Right cardiac atrium (tissue), 5 donors: ENCODE results near the gene THAP7. TPM values are rescaled to one million over a fixed set of nuclear protein-coding genes. Genes with fewer than 3 reads are reported as not detected.
"Not testable (repeated sequence)": the region's sequence is repeated elsewhere in the genome, so short reads cannot be mapped to it uniquely, and the experiment has no call there.

Source experiments
- ATAC-seq, 2 donors: fragments of 200-7000 bp; cut with Tn5 transposase; one replicate each; pipeline versions ENCODE4 v1.8.0 to v1.9.1; 2020; ENCODE audit warnings: moderate library complexity in 2 of 2, mild to moderate bottlenecking in 1 of 2
- DNase-seq, 3 donors: peaks; one replicate each; pipeline ENCODE4 v3.0.0-alpha.2; 2020
- H3K27ac ChIP-seq: one replicate; pipeline ENCODE4 v1.5.1; 2013; ENCODE audit warnings: mild to moderate bottlenecking, low read length, control low read depth, moderate library complexity
- H3K27me3 ChIP-seq: one replicate; pipeline ENCODE4 v1.6.1; 2013; ENCODE audit not compliant: control insufficient read depth, insufficient read depth
- H3K4me1 ChIP-seq: one replicate; pipeline ENCODE4 v1.6.1; 2013; ENCODE audit warnings: low read length; ENCODE audit not compliant: control insufficient read depth, insufficient read depth
- H3K4me3 ChIP-seq: one replicate; pipeline ENCODE4 v1.5.1; 2013; ENCODE audit warnings: low read length, control low read depth
- H3K9me3 ChIP-seq: one replicate; pipeline ENCODE4 v1.6.1; 2013; ENCODE audit warnings: low read length; ENCODE audit not compliant: control insufficient read depth
- WGBS: extraction: QIAGEN DNeasy Blood & Tissue Kit; methylation state at CpG from one replicate; pipeline ENCODE4 v1.1.7; 2013; 5-methylcytosine and 5-hydroxymethylcytosine counted together
- intact Hi-C, 4 donors: fragments of 100-400 bp; cut with DNase I; formaldehyde crosslinking; loops; one replicate each; pipeline versions ENCODE4 v1.11.0 to v1.14.0; 2022 to 2023
- polyA plus RNA-seq: library from polyadenylated mRNA; stranded (reverse); fragments of 200-250 nt; gene quantifications from one replicate; pipeline ENCODE4 v1.2.3, GENCODE V29; 2013
- total RNA-seq, 4 donors: library from RNA; stranded (reverse); fragmentation: NEBNext Ultra II Directional; extraction: Animal tissue kit (Norgen Biotek cat#: 25700); gene quantifications; one replicate each; pipeline ENCODE4 v1.2.1, GENCODE V29; 2021
- donor health status: healthy with polysubstance abuse.
- donor health status: DM: no; HTN: yes; CAD: no.
- donor health status: DM: no; HTN: no; CAD: no.
- donor health status: DM: no; HTN: yes; CAD: no; lungs with severe emphysema.
- donor health status: DM: yes; HTN: yes; CAD: no.

THAP7 gene
- total and polyA plus RNA-seq, 5 donors: 23.2 to 38.2 (median 23.9) TPM

GRCh38 chr22:21009638-21010425 is 7.9 kb upstream of the THAP7 start:
- DNase-seq (peak in 1 of 3 donors; percentile 58), ATAC-seq (no peak)
- Histone ChIP-seq H3K27me3 (no peaks in the 10 kb centered on the region), H3K9me3 (no peaks in the 10 kb centered on the region), H3K27ac (no peak overlapping the region), H3K4me3 (no peak overlapping the region), H3K4me1 (peaks cover 3% of the 10 kb centered on the region)
- intact Hi-C loops: loop anchor here in 1 of 4 donors (10.0 kb wide), 1 partner anchor 125 kb away; no protein-coding TSS in a partner anchor
- WGBS: 52% methylated on average over 10 of the region's 10 CpGs

GRCh38 chr22:21009208-21009607 is 7.3 kb upstream of the THAP7 start:
- intact Hi-C loops, H3K4me3 ChIP-seq, H3K4me1 ChIP-seq, H3K27me3 ChIP-seq, H3K27ac ChIP-seq, H3K9me3 ChIP-seq, ATAC-seq: not testable (repeated sequence)
- peak in 1 of 3 donors; percentile 25 for DNase-seq
- 88% methylated on average over 13 of the region's 13 CpGs for WGBS

- Histone ChIP-seq H3K4me1 (peaks cover 7% of the 10 kb centered on the region), H3K4me3 (no peak overlapping the region), H3K9me3 (no peaks in the 10 kb centered on the region), H3K27ac (no peak overlapping the region), H3K27me3 (no peaks in the 10 kb centered on the region)
- DNase-seq (peak in 2 of 3 donors; percentile 16 to 44), ATAC-seq (no peak)
- WGBS: 80% methylated on average over 4 of the region's 4 CpGs
- intact Hi-C loops: no loop called here
These were observed 1.9 kb upstream of the THAP7 start for GRCh38 chr22:21003782-21004181.

DNA sequence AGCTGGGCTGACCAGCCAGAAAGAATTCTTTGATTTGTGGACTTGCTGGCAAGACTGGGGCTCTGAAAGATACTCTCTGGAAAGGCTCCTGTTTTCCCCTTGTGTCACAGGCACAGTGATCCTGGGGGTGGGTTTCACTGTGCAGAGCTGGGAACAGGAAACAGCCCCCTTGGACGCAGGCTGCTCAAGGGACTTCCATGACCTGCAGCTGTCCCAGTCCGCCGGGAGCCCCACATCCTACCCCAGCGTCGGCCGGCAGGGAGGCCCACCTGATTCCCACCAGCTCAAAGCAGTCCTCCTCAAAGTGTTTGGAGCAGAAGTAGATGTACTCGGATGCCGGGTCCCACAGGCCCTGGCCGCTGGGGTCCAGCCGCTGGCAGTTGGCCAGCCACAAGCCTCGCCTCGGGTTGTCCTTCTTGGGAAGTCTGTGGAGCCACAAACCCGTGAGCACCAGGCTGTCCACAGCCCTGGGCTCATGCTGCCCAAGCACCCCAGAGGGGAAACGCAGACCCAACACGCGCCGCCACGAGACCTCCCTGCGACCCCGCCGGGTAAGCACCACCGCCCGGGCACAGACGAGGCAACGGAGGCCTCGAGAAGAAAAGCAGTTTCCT is 824 bp downstream of the THAP7 start:
- 1% methylated on average over 26 of the region's 26 CpGs for WGBS
- Histone ChIP-seq H3K27ac (peak overlapping the region; percentile 86), H3K27me3 (no peaks in the 10 kb centered on the region), H3K4me3 (peak overlapping the region; percentile 73), H3K4me1 (peaks cover 7% of the 10 kb centered on the region), H3K9me3 (no peaks in the 10 kb centered on the region)
- intact Hi-C loops: no loop called here
- ATAC-seq (peak in 1 of 2 donors; percentile 0), DNase-seq (no peak)

- no peak for ATAC-seq
- Histone ChIP-seq H3K4me1 (peaks cover 7% of the 10 kb centered on the region), H3K27ac (peak overlapping the region; percentile 86), H3K4me3 (peak overlapping the region; percentile 73), H3K9me3 (no peaks in the 10 kb centered on the region), H3K27me3 (no peaks in the 10 kb centered on the region)
- DNase-seq: peak in 2 of 3 donors; percentile 42 to 58
- 57% methylated on average over 22 of the region's 22 CpGs for WGBS
- intact Hi-C loops: no loop called here
These were observed 1.5 kb downstream of the THAP7 start for GRCh38 chr22:21000207-21000986.

DNA sequence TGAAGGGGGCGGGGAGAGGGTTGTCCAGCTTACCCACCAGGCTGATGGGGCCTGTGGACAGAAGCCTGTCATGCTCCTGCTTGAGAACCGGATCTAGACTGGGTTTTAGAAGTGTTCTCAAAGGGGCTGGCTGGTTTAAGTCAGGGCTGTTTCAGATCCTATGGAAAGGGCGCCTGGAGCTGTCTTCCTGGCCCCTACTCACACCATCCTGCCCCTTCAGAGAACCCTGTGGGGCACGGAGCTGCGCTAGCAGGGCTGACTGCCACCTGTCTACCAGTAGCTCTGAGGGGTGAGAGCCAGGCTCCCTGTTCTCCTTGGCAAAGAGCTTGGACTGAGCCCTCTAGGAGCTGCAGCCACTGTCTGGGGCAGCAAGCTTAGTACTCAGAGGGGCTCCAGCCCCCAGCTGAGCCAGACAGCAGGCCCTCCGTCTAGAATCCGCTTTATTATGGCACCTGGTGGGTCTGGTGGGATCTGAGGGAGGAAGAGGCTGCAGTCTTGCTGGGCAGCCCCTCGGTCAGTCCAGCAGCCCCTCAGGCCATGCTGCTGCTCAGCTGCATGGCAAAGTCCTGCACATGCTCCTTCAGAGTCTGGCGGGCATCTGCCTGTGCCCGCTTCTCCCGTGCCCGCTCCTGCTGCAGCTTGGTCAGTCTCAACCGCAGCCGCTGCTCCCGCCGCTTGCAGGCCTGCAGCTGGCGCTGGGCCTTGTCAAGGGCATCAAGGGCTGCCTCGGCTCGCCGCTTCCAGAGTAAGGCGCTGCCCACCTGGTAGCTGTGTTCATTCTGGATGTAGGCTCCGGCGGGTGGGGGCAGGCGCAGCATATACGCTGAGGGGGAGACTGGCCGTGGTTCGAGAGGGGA is 2.3 kb downstream of the THAP7 start:
- intact Hi-C loops: no loop called here
- H3K27ac ChIP-seq: no peak overlapping the region
- 88% methylated on average over 27 of the region's 27 CpGs for WGBS
- peak in 2 of 3 donors; percentile 60 to 64 for DNase-seq
- peaks cover 7% of the 10 kb centered on the region for H3K4me1 ChIP-seq
- ATAC-seq: no peak
- H3K9me3 ChIP-seq: no peaks in the 10 kb centered on the region
- no peaks in the 10 kb centered on the region for H3K27me3 ChIP-seq
- no peak overlapping the region for H3K4me3 ChIP-seq

DNA sequence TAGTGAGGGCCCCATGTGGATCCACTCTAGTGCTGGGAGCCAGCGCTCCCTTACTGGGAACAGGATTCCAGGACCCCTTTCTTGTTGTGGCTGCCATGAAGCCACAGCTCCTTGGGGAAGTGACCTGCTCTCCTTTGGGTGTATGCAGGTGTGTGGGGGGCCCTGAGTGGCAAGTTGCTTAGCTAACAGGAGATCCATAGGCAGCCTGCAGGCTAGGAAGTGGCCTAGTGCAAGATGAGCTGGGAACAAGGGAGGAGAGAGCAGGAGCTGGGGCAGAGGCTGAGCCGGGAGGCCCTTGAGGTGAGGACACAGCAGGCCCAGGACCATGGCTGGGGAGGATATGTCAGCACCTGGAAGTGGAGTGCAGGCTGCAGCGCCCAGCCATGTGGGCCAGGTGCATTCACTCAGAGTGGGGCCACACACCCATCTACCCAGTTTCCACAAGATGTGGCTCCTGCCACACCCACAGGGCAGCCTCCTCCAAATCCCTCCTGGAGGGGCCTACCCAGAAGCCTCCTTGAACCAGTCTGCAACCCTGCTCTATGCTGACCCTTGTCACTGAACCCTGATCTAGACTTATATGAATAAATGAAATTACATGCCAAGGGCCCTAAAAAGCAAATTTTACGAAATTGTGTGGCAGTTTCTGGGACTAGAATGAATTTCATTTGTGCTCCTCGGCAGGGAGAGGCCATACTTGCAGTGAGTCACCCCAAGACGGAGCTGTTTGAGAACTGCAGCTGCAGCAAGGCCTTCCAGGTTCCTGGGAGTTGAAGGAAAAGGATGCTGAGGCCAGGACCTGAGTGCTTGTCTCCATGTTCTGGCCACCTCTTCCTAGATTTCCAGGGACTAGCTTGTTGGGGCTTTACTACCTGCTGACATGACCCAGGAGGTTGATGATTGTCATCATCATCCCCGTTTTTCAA is 3.2 kb downstream of the THAP7 start:
- Histone ChIP-seq H3K9me3 (no peaks in the 10 kb centered on the region), H3K4me1 (peaks cover 7% of the 10 kb centered on the region), H3K27ac (no peak overlapping the region), H3K4me3 (no peak overlapping the region), H3K27me3 (no peaks in the 10 kb centered on the region)
- DNase-seq (peak in 2 of 3 donors; percentile 35 to 45), ATAC-seq (no peak)
- intact Hi-C loops: no loop called here
- 62% methylated on average over 7 of the region's 7 CpGs for WGBS

DNA sequence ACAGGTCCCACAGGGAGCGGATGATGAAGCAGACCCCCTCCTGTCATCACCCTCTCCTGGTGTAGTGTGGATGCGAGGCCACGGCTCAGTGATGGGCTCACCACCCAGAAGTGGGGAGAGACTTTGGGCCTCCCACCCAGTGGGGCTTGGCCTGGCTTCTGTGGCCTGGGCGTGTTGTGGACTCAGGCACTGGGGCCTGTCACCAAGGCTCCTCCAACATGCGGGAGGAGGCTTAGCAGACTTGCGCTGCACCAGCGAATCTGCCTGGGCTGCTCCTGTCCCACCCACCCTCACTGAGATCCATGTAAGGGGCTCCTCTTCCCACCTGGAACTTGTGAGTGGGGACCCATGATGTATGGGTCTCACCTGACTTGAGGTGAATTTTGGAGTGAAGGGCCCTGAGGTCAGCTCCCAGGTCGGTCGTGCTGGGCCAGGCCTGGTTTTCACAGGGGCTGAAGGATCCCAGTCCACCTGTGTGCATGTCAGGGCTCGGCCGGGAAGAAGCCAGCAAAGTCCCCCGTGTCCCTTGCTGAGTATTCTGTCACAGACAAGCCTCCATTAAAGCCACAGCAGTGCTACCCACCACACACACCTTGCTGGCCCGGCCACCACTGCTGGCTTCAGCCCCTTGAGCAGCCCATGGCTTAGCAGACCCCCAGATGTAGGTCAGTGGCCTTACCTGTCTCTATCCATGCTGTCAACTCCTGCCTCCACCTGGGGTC is 4.2 kb downstream of the THAP7 start:
- no peak overlapping the region for H3K27ac ChIP-seq
- intact Hi-C loops: no loop called here
- WGBS: 76% methylated on average over 13 of the region's 13 CpGs
- no peaks in the 10 kb centered on the region for H3K9me3 ChIP-seq
- no peak overlapping the region for H3K4me3 ChIP-seq
- no peaks in the 10 kb centered on the region for H3K27me3 ChIP-seq
- ATAC-seq: no peak
- peak; percentile 14 to 42 (median 37) for DNase-seq
- H3K4me1 ChIP-seq: peaks cover 7% of the 10 kb centered on the region
